ENCODE measurements around the gene ATG7. TPM values are rescaled to one million over a fixed set of nuclear protein-coding genes. Genes with fewer than 3 reads are reported as not detected.
A peak's percentile ranks its signal among the peaks of the same experiment; 100 is the strongest.

ATG7 gene
- total RNA-seq, 1 donor from 2014 or later = 55.0 TPM

GRCh38 chr3:11565492-11565891, 293.3 kb downstream of the ATG7 start:
- no peaks in the 10 kb centered on the region for H3K9me3 ChIP-seq
- no peaks in the 10 kb centered on the region for H3K27me3 ChIP-seq
- H3K27ac ChIP-seq = peak overlapping the region; percentile 23
- peaks cover 0 to 13% of the 10 kb centered on the region in 2 donors for H3K36me3 ChIP-seq
- TF ChIP-seq POLR2A (IDR thresholded peaks at IDR 0.05) (no peak), POLR2AphosphoS5 (IDR thresholded peaks at IDR 0.05; ENCODE audit: insufficient read depth in 1 of 2, low read depth in 1 of 2) (no peak), CTCF (IDR thresholded peaks at IDR 0.05) (no peak)
- peak in 1 of 2 donors; percentile 69 for DNase-seq (ENCODE audit: extremely low spot score in 2 of 2)
- intact Hi-C loops (cut with DNase I) = no loop called here
- H3K4me3 ChIP-seq = no peak overlapping the region
- H3K4me1 ChIP-seq = peaks cover 75% of the 10 kb centered on the region

GRCh38 chr3:11565932-11566331, 293.7 kb downstream of the ATG7 start:
- H3K27me3 ChIP-seq = no peaks in the 10 kb centered on the region

GRCh38 chr3:11566478-11566877, 294.3 kb downstream of the ATG7 start:
- Histone ChIP-seq H3K9me3 (no peaks in the 10 kb centered on the region), H3K4me3 (no peak overlapping the region), H3K27me3 (no peaks in the 10 kb centered on the region), H3K36me3 (peaks cover 0 to 13% of the 10 kb centered on the region in 2 donors), H3K27ac (peak overlapping the region; percentile 96), H3K4me1 (peaks cover 75% of the 10 kb centered on the region)
- intact Hi-C loops (cut with DNase I) = no loop called here
- TF ChIP-seq CTCF (IDR thresholded peaks at IDR 0.05) (no peak), POLR2A (IDR thresholded peaks at IDR 0.05) (no peak), POLR2AphosphoS5 (IDR thresholded peaks at IDR 0.05; ENCODE audit: insufficient read depth in 1 of 2, low read depth in 1 of 2) (no peak)
- DNase-seq (ENCODE audit: extremely low spot score in 2 of 2) = peak in 1 of 2 donors; percentile 85

More at GRCh38 chr3:11565932-11566331, 293.7 kb downstream of the ATG7 start:
- Histone ChIP-seq H3K27ac (no peak overlapping the region), H3K4me3 (no peak overlapping the region), H3K36me3 (peaks cover 0 to 13% of the 10 kb centered on the region in 2 donors), H3K4me1 (peaks cover 75% of the 10 kb centered on the region), H3K9me3 (no peaks in the 10 kb centered on the region)
- DNase-seq (ENCODE audit: extremely low spot score in 2 of 2) = peak in 1 of 2 donors; percentile 54
- intact Hi-C loops (cut with DNase I) = no loop called here
- TF ChIP-seq CTCF (IDR thresholded peaks at IDR 0.05) (no peak), POLR2AphosphoS5 (IDR thresholded peaks at IDR 0.05; ENCODE audit: insufficient read depth in 1 of 2, low read depth in 1 of 2) (no peak), POLR2A (IDR thresholded peaks at IDR 0.05) (no peak)

GRCh38 chr3:11566916-11567315, 294.7 kb downstream of the ATG7 start:
- no peak overlapping the region for H3K4me3 ChIP-seq
- intact Hi-C loops (cut with DNase I) = no loop called here
- no peaks in the 10 kb centered on the region for H3K27me3 ChIP-seq
- no peaks in the 10 kb centered on the region for H3K9me3 ChIP-seq
- DNase-seq (ENCODE audit: extremely low spot score in 2 of 2) = peak in 1 of 2 donors; percentile 83
- peak overlapping the region; percentile 96 for H3K27ac ChIP-seq
- TF ChIP-seq POLR2AphosphoS5 (IDR thresholded peaks at IDR 0.05; ENCODE audit: insufficient read depth in 1 of 2, low read depth in 1 of 2) (no peak), CTCF (IDR thresholded peaks at IDR 0.05) (no peak), POLR2A (IDR thresholded peaks at IDR 0.05) (no peak)
- peaks cover 0 to 13% of the 10 kb centered on the region in 2 donors for H3K36me3 ChIP-seq
- H3K4me1 ChIP-seq = peaks cover 73% of the 10 kb centered on the region

All from vagina (tissue), 2 donors.